Endodermal cell (in vitro differentiated cells): ENCODE data around the gene KRTAP10-3. TPM values are rescaled to one million over a fixed set of nuclear protein-coding genes. Genes with fewer than 3 reads are reported as not detected.

Experiments
- DNase-seq: peaks from one replicate; pipeline ENCODE4 v3.0.0-alpha.2; 2017
- H3K27ac ChIP-seq: 2 replicates; pipeline ENCODE4 v1.5.1; 2013; ENCODE audit warnings: mild to moderate bottlenecking, low read depth, low read length, moderate library complexity
- H3K27me3 ChIP-seq: 2 replicates; pipeline ENCODE4 v1.6.1; 2013; ENCODE audit warnings: mild to moderate bottlenecking, low read length, moderate library complexity; ENCODE audit not compliant: insufficient read depth, control insufficient read depth, poor library complexity, severe bottlenecking
- H3K36me3 ChIP-seq: 2 replicates; pipeline ENCODE4 v1.7.0; 2013; ENCODE audit warnings: mild to moderate bottlenecking, low read length, moderate library complexity; ENCODE audit not compliant: control insufficient read depth, insufficient read depth
- H3K4me1 ChIP-seq: one replicate; pipeline ENCODE4 v1.7.0; 2013; ENCODE audit warnings: low read length; ENCODE audit not compliant: control insufficient read depth, insufficient read depth
- H3K4me3 ChIP-seq: 2 replicates; pipeline ENCODE4 v1.5.1; 2013; ENCODE audit warnings: mild to moderate bottlenecking, low read length, moderate library complexity
- H3K9ac ChIP-seq: 2 replicates; pipeline ENCODE4 v1.6.1; 2013; ENCODE audit warnings: mild to moderate bottlenecking, low read length, moderate library complexity; ENCODE audit not compliant: poor library complexity, severe bottlenecking; ENCODE audit errors: extremely low read depth
- H3K9me3 ChIP-seq: 2 replicates; pipeline ENCODE4 v1.6.1; 2013; ENCODE audit warnings: mild to moderate bottlenecking, low read length, moderate library complexity; ENCODE audit not compliant: control insufficient read depth
- H3K27ac Mint-ChIP-seq: 2 replicates; pipeline ENCODE4 v1.8.0; 2020; ENCODE audit warnings: mixed read lengths
- H3K27me3 Mint-ChIP-seq: 2 replicates; pipeline ENCODE4 v1.8.0; 2021; ENCODE audit warnings: mild to moderate bottlenecking, mixed read lengths; ENCODE audit not compliant: insufficient read depth
- H3K36me3 Mint-ChIP-seq: 2 replicates; pipeline ENCODE4 v1.8.0; 2020; ENCODE audit warnings: low read depth, mixed read lengths
- H3K4me1 Mint-ChIP-seq: 2 replicates; pipeline ENCODE4 v1.8.0; 2020; ENCODE audit warnings: mixed read lengths
- H3K4me3 Mint-ChIP-seq: 2 replicates; pipeline ENCODE4 v1.8.0; 2020; ENCODE audit warnings: mild to moderate bottlenecking, moderate library complexity, mixed read lengths
- H3K9me3 Mint-ChIP-seq: 2 replicates; pipeline ENCODE4 v1.8.0; 2020; ENCODE audit warnings: mild to moderate bottlenecking, mixed read lengths
- WGBS, 2 experiments: methylation state at CpG; one replicate each; pipeline versions ENCODE4 v1.1.5 to v1.1.7; 2013; ENCODE audit warnings: missing lambda C conversion rate in 2 of 2, mixed read lengths in 1 of 2; ENCODE audit not compliant: insufficient coverage in 1 of 2, insufficient read length in 1 of 2; 5-methylcytosine and 5-hydroxymethylcytosine counted together
- total RNA-seq, 2 donors: library from RNA; stranded (reverse); fragmentation: NEBNext Ultra II Directional in 1 of 2; extraction: Animal tissue kit (Norgen Biotek cat#: 25700) in 1 of 2; gene quantifications; 2 replicates in 1 of 2; 3 replicates in 1 of 2; pipeline ENCODE4 v1.2.1, GENCODE V29; 2021
- TF ChIP-seq, protein P1 (sequence below): fragments of 200-600 bp; sonication (generic); conservative IDR thresholded peaks from 2 replicates; pipeline ENCODE4 v1.5.0; 2021; ENCODE audit warnings: antibody characterized with exemption, mild to moderate bottlenecking

KRTAP10-3 gene
- total RNA-seq, 2 donors from 2014 or later, result not detected

DNA sequence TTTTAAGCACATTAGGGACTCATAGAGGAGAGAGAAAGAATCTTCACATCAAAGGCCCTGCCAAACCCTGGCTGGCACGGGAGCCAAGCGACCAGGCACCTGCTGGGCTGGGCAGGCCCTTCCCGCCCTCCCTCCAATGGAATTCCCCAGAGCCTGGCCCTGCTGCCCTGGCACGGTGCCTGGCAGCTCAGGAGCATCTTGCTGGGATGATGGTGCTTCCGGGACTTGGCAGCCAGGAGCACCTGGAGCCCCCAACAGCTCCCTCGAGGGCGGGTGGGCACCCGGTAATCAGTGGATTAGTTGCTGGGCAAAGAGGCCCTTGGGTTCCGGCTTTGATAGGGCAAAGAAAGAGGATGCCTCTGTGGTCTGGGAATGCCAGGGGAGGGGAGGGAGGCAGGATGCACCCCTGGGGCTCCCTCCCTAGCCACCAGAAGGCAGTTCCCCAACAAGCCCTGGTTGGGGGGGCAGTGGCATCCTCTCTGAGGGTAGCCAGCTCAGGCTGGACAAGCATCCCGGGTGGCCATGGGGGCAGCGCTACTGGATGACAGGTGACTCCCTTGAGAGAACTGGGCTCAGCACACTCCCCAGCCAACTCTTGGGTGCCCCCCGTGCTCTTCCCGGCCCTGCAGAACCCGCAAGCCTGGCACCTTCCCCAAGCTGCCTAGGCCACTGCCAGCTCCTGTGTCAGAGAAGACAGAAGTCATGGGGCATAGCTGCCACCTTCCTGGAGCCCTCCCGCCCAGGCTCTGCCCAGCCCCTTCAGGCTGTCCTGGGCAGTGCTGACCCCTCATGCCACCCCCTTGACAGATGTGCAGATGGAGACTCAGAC lies 45.0 kb downstream of the KRTAP10-3 start:
- Mint-ChIP-seq H3K27ac (no peak overlapping the region), H3K4me3 (no peak overlapping the region), H3K9me3 (no peaks in the 10 kb centered on the region), H3K27me3 (no peaks in the 10 kb centered on the region), H3K4me1 (no peaks in the 10 kb centered on the region), H3K36me3 (peaks cover 3% of the 10 kb centered on the region)
- 92% methylated on average over 9 to 15 of the region's 15 CpGs for WGBS, 2 experiments
- no peak overlapping the region for H3K27ac ChIP-seq
- no peak overlapping the region for H3K9ac ChIP-seq
- H3K9me3 ChIP-seq, result no peaks in the 10 kb centered on the region
- TF ChIP-seq, protein P1, sequence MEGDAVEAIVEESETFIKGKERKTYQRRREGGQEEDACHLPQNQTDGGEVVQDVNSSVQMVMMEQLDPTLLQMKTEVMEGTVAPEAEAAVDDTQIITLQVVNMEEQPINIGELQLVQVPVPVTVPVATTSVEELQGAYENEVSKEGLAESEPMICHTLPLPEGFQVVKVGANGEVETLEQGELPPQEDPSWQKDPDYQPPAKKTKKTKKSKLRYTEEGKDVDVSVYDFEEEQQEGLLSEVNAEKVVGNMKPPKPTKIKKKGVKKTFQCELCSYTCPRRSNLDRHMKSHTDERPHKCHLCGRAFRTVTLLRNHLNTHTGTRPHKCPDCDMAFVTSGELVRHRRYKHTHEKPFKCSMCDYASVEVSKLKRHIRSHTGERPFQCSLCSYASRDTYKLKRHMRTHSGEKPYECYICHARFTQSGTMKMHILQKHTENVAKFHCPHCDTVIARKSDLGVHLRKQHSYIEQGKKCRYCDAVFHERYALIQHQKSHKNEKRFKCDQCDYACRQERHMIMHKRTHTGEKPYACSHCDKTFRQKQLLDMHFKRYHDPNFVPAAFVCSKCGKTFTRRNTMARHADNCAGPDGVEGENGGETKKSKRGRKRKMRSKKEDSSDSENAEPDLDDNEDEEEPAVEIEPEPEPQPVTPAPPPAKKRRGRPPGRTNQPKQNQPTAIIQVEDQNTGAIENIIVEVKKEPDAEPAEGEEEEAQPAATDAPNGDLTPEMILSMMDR, result no peak
- no peaks in the 10 kb centered on the region for H3K4me1 ChIP-seq
- no peak overlapping the region for H3K4me3 ChIP-seq
- DNase-seq, result no peak
- no peaks in the 10 kb centered on the region for H3K27me3 ChIP-seq
- no peaks in the 10 kb centered on the region for H3K36me3 ChIP-seq

- WGBS, 2 experiments, result 89 to 91% methylated on average over 14 to 21 of the region's 21 CpGs
- Histone ChIP-seq H3K27me3 (no peaks in the 10 kb centered on the region), H3K27ac (no peak overlapping the region), H3K9ac (no peak overlapping the region), H3K4me3 (no peak overlapping the region), H3K4me1 (no peaks in the 10 kb centered on the region), H3K9me3 (no peaks in the 10 kb centered on the region), H3K36me3 (no peaks in the 10 kb centered on the region)
- Mint-ChIP-seq H3K9me3 (no peaks in the 10 kb centered on the region), H3K27ac (no peak overlapping the region), H3K27me3 (no peaks in the 10 kb centered on the region), H3K4me1 (no peaks in the 10 kb centered on the region), H3K36me3 (peaks cover 3% of the 10 kb centered on the region), H3K4me3 (no peak overlapping the region)
- DNase-seq, result no peak
- TF ChIP-seq, protein P1, result no peak
These were observed 45.9 kb downstream of the KRTAP10-3 start for GRCh38 chr21:44512496-44513388.

- 90 to 96% methylated on average over 5 to 8 of the region's 8 CpGs for WGBS, 2 experiments
These were observed 46.7 kb downstream of the KRTAP10-3 start for GRCh38 chr21:44511938-44512275.

More at GRCh38 chr21:44511938-44512275, 46.7 kb downstream of the KRTAP10-3 start:
- H3K27ac Mint-ChIP-seq, result no peak overlapping the region
- Histone ChIP-seq H3K9me3 (no peaks in the 10 kb centered on the region), H3K27ac (no peak overlapping the region), H3K4me3 (no peak overlapping the region), H3K4me1 (no peaks in the 10 kb centered on the region), H3K27me3 (no peaks in the 10 kb centered on the region), H3K9ac (no peak overlapping the region), H3K36me3 (no peaks in the 10 kb centered on the region)
- no peaks in the 10 kb centered on the region for H3K4me1 Mint-ChIP-seq
- H3K36me3 Mint-ChIP-seq, result peaks cover 3% of the 10 kb centered on the region
- TF ChIP-seq, protein P1, result no peak
- DNase-seq, result no peak
- no peak overlapping the region for H3K4me3 Mint-ChIP-seq
- H3K27me3 Mint-ChIP-seq, result no peaks in the 10 kb centered on the region
- no peaks in the 10 kb centered on the region for H3K9me3 Mint-ChIP-seq
